Muscle layer of colon (tissue), 2 donors: ENCODE data around the gene DHX36.

ENCODE experiments used
- H3K27ac ChIP-seq: one replicate; pipeline ENCODE4 v1.7.0; 2013; ENCODE audit warnings: low read depth, mild to moderate bottlenecking, low read length, moderate library complexity
- H3K27me3 ChIP-seq, 2 donors: one replicate each; pipeline ENCODE4 v1.7.0; 2013; ENCODE audit warnings: low read length in 2 of 2, mild to moderate bottlenecking in 2 of 2; ENCODE audit not compliant: insufficient read depth in 2 of 2, control insufficient read depth in 1 of 2
- H3K36me3 ChIP-seq: one replicate; pipeline ENCODE4 v1.7.0; 2013; ENCODE audit warnings: mild to moderate bottlenecking, low read length; ENCODE audit not compliant: insufficient read depth
- H3K4me1 ChIP-seq: one replicate; pipeline ENCODE4 v1.7.0; 2013; ENCODE audit warnings: mild to moderate bottlenecking, low read length; ENCODE audit not compliant: insufficient read depth
- H3K4me3 ChIP-seq, 2 donors: one replicate each; pipeline ENCODE4 v1.7.0; 2013; ENCODE audit warnings: low read length in 2 of 2, low read depth in 1 of 2, mild to moderate bottlenecking in 1 of 2, moderate library complexity in 1 of 2
- H3K9ac ChIP-seq: one replicate; pipeline ENCODE4 v1.7.0; 2013; ENCODE audit warnings: low read length
- H3K9me3 ChIP-seq: one replicate; pipeline ENCODE4 v1.7.0; 2013; ENCODE audit warnings: mild to moderate bottlenecking, low read length
- donor health status: abdominal sarcoma.
- donor health status: Adenocarcinoma of cecum.

DHX36 gene

DNA sequence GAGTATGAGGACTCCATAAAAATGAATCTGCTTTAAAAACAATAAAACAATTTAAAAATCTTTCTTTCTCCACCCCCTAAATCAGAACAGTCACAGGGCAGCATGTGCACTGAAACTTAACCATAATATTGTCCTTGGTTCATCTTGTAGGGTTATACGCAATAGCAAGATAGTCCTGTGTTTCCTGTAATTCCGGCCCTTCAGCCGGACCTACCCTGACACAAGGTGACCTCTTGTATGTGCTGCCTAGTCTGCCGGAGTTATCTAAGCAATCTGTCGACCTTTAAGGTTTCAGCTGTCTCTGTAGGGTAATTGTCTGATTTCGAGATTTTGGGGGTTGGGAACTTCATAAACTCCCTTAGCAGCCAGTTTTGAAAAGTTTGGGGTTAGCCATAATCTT is 99.9 kb downstream of the DHX36 start:
- Histone ChIP-seq H3K9ac (no peak overlapping the region), H3K27ac (peak overlapping the region; percentile 49), H3K9me3 (no peaks in the 10 kb centered on the region), H3K27me3 (no peaks in the 10 kb centered on the region), H3K4me3 (no peak overlapping the region), H3K36me3 (peaks cover 16% of the 10 kb centered on the region), H3K4me1 (peaks cover 23% of the 10 kb centered on the region)

DNA sequence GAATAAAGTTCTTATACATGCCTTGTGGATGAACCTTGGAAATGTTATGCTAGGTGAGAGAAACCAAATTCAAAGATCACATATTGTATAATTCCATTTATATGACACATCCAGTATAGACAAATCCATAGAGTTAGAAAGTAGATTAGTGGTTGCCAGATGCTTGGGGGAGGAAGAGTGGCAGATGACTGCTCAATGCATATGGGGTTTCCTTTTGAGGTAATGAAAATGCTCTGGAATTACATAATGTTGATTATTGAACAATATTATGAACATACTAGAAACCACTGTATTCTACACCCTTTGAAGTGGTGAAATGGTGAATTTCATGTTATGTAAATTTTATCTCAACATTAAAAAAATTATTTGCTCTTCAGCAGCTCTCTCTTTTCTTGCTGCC is 100.8 kb downstream of the DHX36 start:
- Histone ChIP-seq H3K4me1 (peaks cover 19% of the 10 kb centered on the region), H3K9ac (no peak overlapping the region), H3K27me3 (no peaks in the 10 kb centered on the region), H3K27ac (no peak overlapping the region), H3K9me3 (no peaks in the 10 kb centered on the region), H3K36me3 (peaks cover 23% of the 10 kb centered on the region), H3K4me3 (no peak overlapping the region)
